ENCODE measurements around the gene ZC3H4.

GRCh38 chr19:47132194-47132852 lies 18.7 kb upstream of the ZC3H4 start:
- TF ChIP-seq TCF7L2 (IDR thresholded peaks at IDR 0.05; ENCODE audit: low read depth, low read length) (no peak), ARHGAP35 (IDR thresholded peaks at IDR 0.05; ENCODE audit: partially characterized antibody) (no peak)
